G401 (cell line): Measurements from ENCODE around the gene TPSG1. TPM values are rescaled to one million over a fixed set of nuclear protein-coding genes. Genes with fewer than 3 reads are reported as not detected.
"Not testable (repeated sequence)": the region's sequence is repeated elsewhere in the genome, so short reads cannot be mapped to it uniquely, and the experiment has no call there.

Experiments
- DNase-seq: peaks from one replicate; pipeline ENCODE4 v3.0.0-alpha.2; 2015; ENCODE audit warnings: low spot score
- in situ Hi-C: cut with HindIII; loops from 2 replicates; pipeline ENCODE4 v1.10.0; 2016; ENCODE audit warnings: low sequenced_read_pairs, mixed read lengths
- total RNA-seq: library from RNA; depleted of rRNA; stranded (reverse); fragments of >200 nt; shearing (Covaris generic); gene quantifications from 2 replicates; pipeline ENCODE4 v1.2.3, GENCODE V29; 2014

The TPSG1 gene
- total RNA-seq, 1 experiment from 2014 or later = not detected

GRCh38 chr16:1204933-1205332 is 20.1 kb downstream of the TPSG1 start:
- in situ Hi-C loops = no loop called here
- no peak for DNase-seq

DNA sequence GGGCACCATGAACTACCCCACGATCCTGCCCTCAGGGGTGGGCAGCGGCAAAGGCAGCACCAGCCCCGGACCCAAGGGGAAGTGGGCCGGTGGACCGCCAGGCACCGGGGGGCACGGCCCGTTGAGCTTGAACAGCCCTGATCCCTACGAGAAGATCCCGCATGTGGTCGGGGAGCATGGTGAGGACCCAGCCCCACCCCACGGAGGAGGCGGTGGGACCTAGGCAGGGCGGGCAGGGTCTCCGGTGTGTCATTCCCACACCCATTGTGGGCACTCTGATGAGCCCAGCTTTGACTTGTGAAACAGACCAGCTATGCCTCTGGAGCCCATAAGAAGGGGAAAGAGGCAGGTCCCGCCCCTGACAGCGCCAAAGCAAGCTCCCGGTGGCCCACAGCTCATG is 22.8 kb downstream of the TPSG1 start:
- in situ Hi-C loops = no loop called here
- no peak for DNase-seq

GRCh38 chr16:1201444-1201843 is 23.6 kb downstream of the TPSG1 start:
- no peak for DNase-seq
- in situ Hi-C loops = no loop called here

DNA sequence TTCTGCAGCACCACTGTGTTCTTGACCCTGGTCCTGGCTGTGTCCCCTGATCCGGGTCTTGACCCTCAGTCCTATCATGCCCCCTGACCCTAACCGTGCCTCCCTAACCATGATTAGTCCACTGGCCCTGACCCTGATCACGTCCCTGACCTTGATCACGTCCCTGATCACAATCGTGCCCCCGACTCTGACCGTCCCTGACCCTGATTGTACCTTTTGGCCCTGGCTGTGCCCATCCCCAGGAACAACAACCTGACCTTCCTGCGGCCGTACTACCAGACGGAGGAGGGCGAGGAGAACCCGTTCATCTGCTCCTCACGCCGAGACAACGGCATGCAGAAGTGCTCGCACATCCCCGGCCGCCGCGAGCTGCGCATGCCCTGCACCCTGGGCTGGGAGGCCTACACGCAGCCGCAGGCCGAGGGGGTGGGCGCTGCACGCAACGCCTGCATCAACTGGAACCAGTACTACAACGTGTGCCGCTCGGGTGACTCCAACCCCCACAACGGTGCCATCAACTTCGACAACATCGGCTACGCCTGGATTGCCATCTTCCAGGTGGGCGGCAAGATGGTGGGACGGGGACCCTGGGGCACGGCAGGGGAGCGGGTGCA is 24.9 kb downstream of the TPSG1 start:
- in situ Hi-C loops = no loop called here

GRCh38 chr16:1199347-1200013 is 25.6 kb downstream of the TPSG1 start:
- no peak for DNase-seq
- in situ Hi-C loops = no loop called here

More for the DNA sequence above, 24.9 kb downstream of the TPSG1 start:
- no peak for DNase-seq

GRCh38 chr16:1198671-1199346 is 26.3 kb downstream of the TPSG1 start:
- in situ Hi-C loops, DNase-seq: not testable (repeated sequence)

GRCh38 chr16:1198194-1198593 is 26.9 kb downstream of the TPSG1 start:
- in situ Hi-C loops = no loop called here
- no peak for DNase-seq

DNA sequence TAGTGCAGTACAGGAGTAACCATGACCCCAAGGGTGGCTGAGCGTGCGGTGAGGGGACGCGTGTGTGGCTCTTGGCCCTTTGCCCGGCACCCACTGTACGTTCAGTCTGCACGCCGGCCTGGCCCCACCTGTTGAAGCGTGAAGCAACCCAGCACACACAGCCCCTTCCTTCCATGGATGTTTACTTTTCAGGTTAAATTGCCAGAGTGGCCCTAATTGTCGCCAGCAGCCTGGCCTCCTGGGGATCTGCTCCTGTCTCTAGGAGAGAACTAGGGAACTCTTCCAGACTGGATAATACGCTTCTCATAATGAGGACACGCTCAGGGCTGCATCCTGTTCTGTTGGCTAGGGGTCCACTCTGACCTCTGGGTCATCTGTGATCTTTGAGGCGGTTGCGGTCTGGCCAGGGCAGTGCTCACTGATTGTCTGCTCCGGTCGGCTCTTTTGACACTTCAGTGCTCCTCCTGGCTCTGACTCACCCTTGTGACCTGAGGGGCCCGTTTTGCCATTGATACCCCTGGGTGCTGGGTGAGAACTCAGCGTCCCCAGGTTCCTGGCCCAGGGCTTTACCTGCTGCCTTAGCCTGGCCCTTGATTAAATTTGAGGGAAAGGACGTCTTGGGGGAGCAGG is 27.7 kb downstream of the TPSG1 start:
- in situ Hi-C loops = no loop called here
- DNase-seq = no peak

GRCh38 chr16:1196494-1196893 is 28.6 kb downstream of the TPSG1 start:
- in situ Hi-C loops = no loop called here
- DNase-seq = no peak

- in situ Hi-C loops = no loop called here
- DNase-seq = no peak
These were observed 29.7 kb downstream of the TPSG1 start for GRCh38 chr16:1195393-1195666.

DNA sequence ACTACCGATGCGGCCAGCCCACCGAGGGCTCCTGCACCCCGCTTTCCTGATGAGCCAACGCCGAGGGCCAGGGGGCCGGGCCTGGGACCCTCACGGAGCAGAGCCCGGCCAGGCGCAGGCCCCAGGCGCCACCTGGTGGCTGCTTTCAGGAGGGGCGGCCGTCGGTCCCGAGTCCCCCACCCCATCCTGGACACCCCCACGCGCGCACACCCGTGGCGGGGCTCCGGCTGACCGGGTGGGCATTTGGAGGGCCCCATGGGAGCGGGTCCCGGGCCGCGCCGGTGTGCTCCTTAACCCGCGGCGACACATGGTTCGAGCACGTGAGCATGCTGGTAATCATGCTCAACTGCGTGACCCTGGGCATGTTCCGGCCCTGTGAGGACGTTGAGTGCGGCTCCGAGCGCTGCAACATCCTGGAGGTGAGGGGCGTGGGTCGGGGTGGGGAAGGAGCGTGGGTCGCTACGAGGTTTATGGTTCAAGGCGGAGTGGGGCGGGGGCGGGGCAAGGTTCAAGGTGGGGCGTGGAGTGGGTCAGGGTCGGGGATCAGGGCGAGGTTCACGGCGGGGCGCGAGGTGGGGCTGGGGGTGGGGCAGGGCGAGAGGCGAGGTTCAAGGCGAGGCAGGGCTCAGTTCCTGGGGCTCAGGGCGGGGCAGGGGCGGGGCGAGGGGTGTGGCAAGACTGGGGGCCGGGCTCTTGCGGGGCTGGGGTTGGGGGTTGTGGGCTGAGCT is 30.2 kb downstream of the TPSG1 start:
- in situ Hi-C loops = no loop called here
- no peak for DNase-seq

GRCh38 chr16:1193825-1194581 is 31.1 kb downstream of the TPSG1 start:
- in situ Hi-C loops = no loop called here
- no peak for DNase-seq

GRCh38 chr16:1193143-1193824 is 31.8 kb downstream of the TPSG1 start:
- DNase-seq = no peak
- in situ Hi-C loops = no loop called here

GRCh38 chr16:1192384-1193073 is 32.5 kb downstream of the TPSG1 start:
- in situ Hi-C loops = no loop called here
- no peak for DNase-seq

GRCh38 chr16:1190789-1191188 is 34.3 kb downstream of the TPSG1 start:
- DNase-seq, in situ Hi-C loops: not testable (repeated sequence)

- in situ Hi-C loops = no loop called here
- DNase-seq = no peak
These were observed 35.6 kb downstream of the TPSG1 start for GRCh38 chr16:1189455-1189854.

DNA sequence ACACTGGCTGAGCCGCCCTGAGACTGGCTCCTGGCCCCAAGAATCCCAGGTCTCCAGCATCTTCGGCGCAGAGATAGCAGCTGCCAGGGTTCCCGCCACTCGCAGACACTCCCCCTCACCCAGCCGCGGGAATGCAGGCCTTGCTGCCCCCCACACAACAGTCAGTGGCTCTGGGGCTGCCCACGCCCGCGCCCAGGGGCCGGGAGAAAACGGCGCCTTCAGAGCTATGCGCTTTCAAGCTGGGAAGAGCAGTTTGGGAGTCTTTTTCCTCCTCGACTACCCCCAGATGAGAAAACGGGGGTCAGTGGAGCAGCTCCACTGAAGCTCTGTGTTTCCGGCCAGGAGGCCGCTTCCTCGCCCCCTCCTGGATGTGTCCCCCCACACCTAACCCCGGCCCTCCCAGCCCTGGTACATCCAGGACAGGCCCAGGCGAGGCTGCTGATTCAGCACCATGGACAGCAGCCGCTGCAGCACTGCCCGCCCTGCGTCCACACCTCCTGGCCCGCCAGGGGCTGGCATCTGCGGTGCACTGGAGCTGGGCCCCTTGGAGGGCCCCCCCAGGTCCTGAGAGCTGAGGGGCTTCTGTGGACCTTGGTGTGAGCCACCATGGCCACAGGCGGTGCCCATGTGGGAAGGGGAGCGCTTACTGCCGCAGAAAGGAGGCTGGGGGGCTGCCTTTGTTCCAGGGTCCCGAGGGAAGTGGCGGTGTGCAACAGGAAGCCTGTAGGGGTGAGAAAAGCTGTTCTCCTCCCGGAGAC is 36.5 kb downstream of the TPSG1 start:
- DNase-seq = no peak
- in situ Hi-C loops = no loop called here
